Left cardiac atrium (tissue), 2 donors: ENCODE measurements around the gene BFSP2. TPM values are rescaled to one million over a fixed set of nuclear protein-coding genes. Genes with fewer than 3 reads are reported as not detected.

Experiments used
- total RNA-seq, 2 donors: library from RNA; stranded (reverse); fragmentation: NEBNext Ultra II Directional; extraction: Animal tissue kit (Norgen Biotek cat#: 25700); gene quantifications; one replicate each; pipeline ENCODE4 v1.2.1, GENCODE V29; 2021
- donor health status: DM: no; HTN: yes; CAD: no; lungs with severe emphysema.
- donor health status: DM: yes; HTN: yes; CAD: no.

BFSP2 gene
- total RNA-seq, 2 donors from 2014 or later = not detected

Other genes starting within 250 kb of the BFSP2 start
- 100 to 1,000 TPM; 117 to 157 TPM for gene CDV3, start 173.6 kb downstream of the BFSP2 start, total RNA-seq